ENCODE results near the gene UBE4A. TPM values are rescaled to one million over a fixed set of nuclear protein-coding genes. Genes with fewer than 3 reads are reported as not detected.
A peak's percentile ranks its signal among the peaks of the same experiment; 100 is the strongest.

The UBE4A gene
- total RNA-seq, 4 donors from 2014 or later, result 40.3 to 46.1 (median 44.4) TPM

DNA sequence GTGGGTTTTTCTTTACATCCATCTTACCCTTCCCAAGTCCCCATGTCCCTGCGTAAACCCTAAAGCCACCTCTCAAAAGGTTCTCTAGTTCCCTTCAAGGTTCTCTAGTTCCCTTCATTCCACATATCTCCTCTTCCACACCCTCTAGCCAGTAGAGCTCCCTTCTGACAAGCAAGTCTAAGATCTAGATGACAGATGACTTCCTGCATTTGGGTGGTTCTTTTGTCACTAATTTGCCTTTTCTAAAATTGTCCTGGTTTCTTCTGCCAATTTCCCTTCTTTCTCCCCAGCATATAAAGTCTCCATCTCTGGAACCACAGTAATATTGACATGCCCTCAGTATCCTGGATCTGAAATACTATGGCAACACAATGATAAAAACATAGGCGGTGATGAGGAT lies 47.1 kb upstream of the UBE4A start:
- TF ChIP-seq CTCF (IDR thresholded peaks at IDR 0.05) (no peak), POLR2A (IDR thresholded peaks at IDR 0.05) (no peak)
- WGBS, 2 donors, result 93 to 94% methylated on average over 2 of the region's 2 CpGs
- no peak overlapping the region for H3K4me3 ChIP-seq (ENCODE audit: low read depth, poor library complexity, severe bottlenecking)
- no peak for DNase-seq (ENCODE audit: low spot score in 2 of 2)
- intact Hi-C loops (cut with DNase I; ENCODE audit: low total_unique reads), result no loop called here

DNA sequence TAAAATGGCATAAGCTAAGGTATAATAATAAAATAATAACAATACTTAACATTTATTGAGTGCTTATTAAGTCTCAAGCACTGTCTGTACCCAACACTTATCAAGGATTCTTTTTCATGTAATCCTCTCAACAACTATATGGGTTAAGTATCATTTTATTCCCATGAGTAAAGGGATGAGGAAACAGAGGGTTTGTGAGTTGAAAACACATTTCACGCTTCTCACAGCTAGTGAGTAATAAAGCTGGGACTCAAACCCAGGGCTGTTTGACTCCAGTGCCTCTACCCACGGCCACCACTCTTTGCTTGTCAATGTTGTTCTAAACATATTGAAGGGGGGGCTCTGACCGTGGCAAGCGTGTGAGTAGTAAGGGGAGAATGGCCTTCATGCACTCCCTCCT lies 46.2 kb upstream of the UBE4A start:
- TF ChIP-seq POLR2A (IDR thresholded peaks at IDR 0.05) (no peak), CTCF (IDR thresholded peaks at IDR 0.05) (no peak)
- 71 to 72% methylated on average over 4 of the region's 4 CpGs for WGBS, 2 donors
- no peak for DNase-seq (ENCODE audit: low spot score in 2 of 2)
- no peak overlapping the region for H3K4me3 ChIP-seq (ENCODE audit: low read depth, poor library complexity, severe bottlenecking)
- intact Hi-C loops (cut with DNase I; ENCODE audit: low total_unique reads), result no loop called here

DNA sequence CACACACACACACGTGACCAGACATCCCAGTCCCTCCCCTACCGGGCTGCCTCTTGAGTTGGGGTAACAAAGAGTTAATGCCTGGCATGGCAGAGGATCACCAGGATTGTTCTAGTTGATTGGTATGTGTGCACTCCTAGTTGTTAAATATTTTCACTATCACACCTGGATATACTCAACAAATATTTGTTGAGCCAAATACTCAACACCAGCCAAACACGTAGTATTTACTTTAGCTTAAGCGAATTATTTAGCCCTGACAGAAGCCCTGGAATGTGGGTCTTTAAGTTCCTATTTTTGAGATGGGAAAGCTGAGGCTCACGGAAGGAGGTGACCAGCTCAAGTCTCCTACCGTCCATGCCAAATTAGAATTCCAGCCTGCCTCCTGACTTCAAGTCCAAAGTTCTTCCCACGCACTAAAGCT lies 44.4 kb upstream of the UBE4A start:
- H3K4me3 ChIP-seq (ENCODE audit: low read depth, poor library complexity, severe bottlenecking), result no peak overlapping the region
- intact Hi-C loops (cut with DNase I; ENCODE audit: low total_unique reads), result no loop called here
- no peak for DNase-seq (ENCODE audit: low spot score in 2 of 2)
- TF ChIP-seq CTCF (IDR thresholded peaks at IDR 0.05) (no peak), POLR2A (IDR thresholded peaks at IDR 0.05) (no peak)
- 66 to 75% methylated on average over 7 of the region's 7 CpGs for WGBS, 2 donors

GRCh38 chr11:118318124-118318523 lies 41.3 kb upstream of the UBE4A start:
- no peak overlapping the region for H3K4me3 ChIP-seq (ENCODE audit: low read depth, poor library complexity, severe bottlenecking)
- intact Hi-C loops (cut with DNase I; ENCODE audit: low total_unique reads), result no loop called here
- no peak for DNase-seq (ENCODE audit: low spot score in 2 of 2)
- 90% methylated on average over 4 of the region's 4 CpGs for WGBS, 2 donors
- TF ChIP-seq CTCF (IDR thresholded peaks at IDR 0.05), result no peak
- TF ChIP-seq POLR2A (IDR thresholded peaks at IDR 0.05), result no peak

- WGBS, 2 donors, result 86% methylated on average over 11 of the region's 11 CpGs
- no peak overlapping the region for H3K4me3 ChIP-seq (ENCODE audit: low read depth, poor library complexity, severe bottlenecking)
- DNase-seq (ENCODE audit: low spot score in 2 of 2), result no peak
- TF ChIP-seq POLR2A (IDR thresholded peaks at IDR 0.05) (no peak), CTCF (IDR thresholded peaks at IDR 0.05) (no peak)
- intact Hi-C loops (cut with DNase I; ENCODE audit: low total_unique reads), result no loop called here
Observed at GRCh38 chr11:118318581-118319336, 40.6 kb upstream of the UBE4A start.

DNA sequence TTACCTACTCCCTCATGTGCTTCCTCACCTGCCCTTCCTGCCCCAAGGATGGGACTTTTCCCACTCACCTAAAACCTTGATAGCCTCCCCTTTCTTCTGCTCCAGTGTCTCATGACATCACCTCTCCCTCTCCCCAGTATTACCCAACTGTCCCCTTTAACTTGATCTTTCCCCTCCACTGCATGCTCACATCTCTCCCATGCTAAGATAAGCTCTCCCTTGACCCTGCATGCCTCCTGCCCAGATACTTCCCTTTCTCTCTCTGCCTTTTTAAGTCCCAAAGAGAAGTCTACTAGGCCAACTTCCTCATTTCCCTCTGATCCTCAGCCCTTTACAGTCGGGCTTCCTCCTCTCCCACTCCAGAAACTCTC lies 40.1 kb upstream of the UBE4A start:
- intact Hi-C loops (cut with DNase I; ENCODE audit: low total_unique reads), result no loop called here
- peak in 1 of 2 donors; percentile 64 for DNase-seq (ENCODE audit: low spot score in 2 of 2)
- no peak for TF ChIP-seq CTCF (IDR thresholded peaks at IDR 0.05)
- 55 to 77% methylated on average over 1 of the region's 1 CpG for WGBS, 2 donors
- no peak overlapping the region for H3K4me3 ChIP-seq (ENCODE audit: low read depth, poor library complexity, severe bottlenecking)

Data from lower leg skin (tissue), 4 donors.